ENCODE data around the gene RFTN1.

DNA sequence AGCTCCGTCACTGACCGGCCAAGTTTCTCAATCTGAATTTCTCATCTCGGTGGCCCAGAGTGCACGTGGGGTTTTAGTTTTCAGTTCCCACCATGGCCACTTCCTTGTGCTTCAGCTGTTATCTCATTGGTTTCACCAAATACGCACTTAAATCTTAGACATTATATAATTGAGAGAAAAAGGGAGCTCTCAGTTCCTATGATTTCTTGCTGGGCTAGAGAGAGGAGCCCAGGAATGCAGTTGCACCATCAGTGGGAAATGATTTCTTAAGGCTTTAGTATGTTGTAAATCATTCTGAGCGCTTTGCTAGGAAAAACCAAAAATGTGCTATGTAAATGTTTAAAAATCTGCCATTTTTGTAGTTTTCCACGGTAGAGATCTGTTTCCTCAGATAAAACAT is 195.3 kb downstream of the RFTN1 start:
- TF ChIP-seq CTCF (IDR thresholded peaks at IDR 0.05; ENCODE audit: extremely low read depth in 1 of 2, insufficient read depth in 1 of 2, low read depth in 1 of 2, low read length in 2 of 2) (no peak), JUN (IDR thresholded peaks at IDR 0.05; ENCODE audit: borderline replicate concordance, insufficient read depth, insufficient read length, low read depth) (no peak)
